Neural progenitor cell (in vitro differentiated cells): ENCODE data around the gene COG5. TPM values are rescaled to one million over a fixed set of nuclear protein-coding genes. Genes with fewer than 3 reads are reported as not detected.
"Not testable (repeated sequence)": the region's sequence is repeated elsewhere in the genome, so short reads cannot be mapped to it uniquely, and the experiment has no call there.

Experiments used
- DNase-seq: peaks from one replicate; pipeline ENCODE4 v3.0.0-alpha.2; 2016; ENCODE audit warnings: low spot score
- H2AFZ ChIP-seq: fragments of 200-600 bp; sonication (generic); replicated peaks from 2 replicates; pipeline ENCODE4 v1.6.1; 2016; ENCODE audit warnings: antibody characterized with exemption
- H3F3A ChIP-seq: fragments of 200-600 bp; sonication (generic); 2 replicates; pipeline ENCODE4 v1.6.1; 2016; ENCODE audit warnings: antibody characterized with exemption, low read depth
- H3K27ac ChIP-seq: fragments of 200-600 bp; sonication (generic); 2 replicates; pipeline ENCODE4 v1.5.1; 2016; ENCODE audit warnings: mild to moderate bottlenecking
- H3K27me3 ChIP-seq: fragments of 200-600 bp; sonication (generic); 2 replicates; pipeline ENCODE4 v1.6.1; 2016; ENCODE audit warnings: mild to moderate bottlenecking, moderate library complexity
- H3K36me3 ChIP-seq: fragments of 200-600 bp; sonication (generic); 2 replicates; pipeline ENCODE4 v1.5.1; 2016
- H3K4me1 ChIP-seq: fragments of 200-600 bp; sonication (generic); 2 replicates; pipeline ENCODE4 v1.6.1; 2016; ENCODE audit warnings: mixed run types
- H3K4me2 ChIP-seq: fragments of 200-600 bp; sonication (generic); 2 replicates; pipeline ENCODE4 v1.6.1; 2016
- H3K4me3 ChIP-seq: fragments of 200-600 bp; sonication (generic); 2 replicates; pipeline ENCODE4 v1.5.1; 2016
- H3K79me2 ChIP-seq: fragments of 200-600 bp; sonication (generic); 2 replicates; pipeline ENCODE4 v1.6.1; 2016; ENCODE audit warnings: low read depth
- H3K9ac ChIP-seq: fragments of 200-600 bp; sonication (generic); 2 replicates; pipeline ENCODE4 v1.6.1; 2016
- H3K9me3 ChIP-seq: fragments of 200-600 bp; sonication (generic); 2 replicates; pipeline ENCODE4 v1.5.1; 2016; ENCODE audit warnings: low read depth
- H4K20me1 ChIP-seq: fragments of 200-600 bp; sonication (generic); 2 replicates; pipeline ENCODE4 v1.6.1; 2016; ENCODE audit warnings: low read depth
- H3K27ac Mint-ChIP-seq: 3 replicates; pipeline ENCODE4 v1.8.0; 2021; ENCODE audit warnings: mixed read lengths
- H3K27me3 Mint-ChIP-seq: 2 replicates; pipeline ENCODE4 v1.8.0; 2022; ENCODE audit warnings: low read depth, mild to moderate bottlenecking, inconsistent platforms, moderate library complexity, mixed read lengths; ENCODE audit not compliant: insufficient read depth
- H3K36me3 Mint-ChIP-seq: 3 replicates; pipeline ENCODE4 v1.8.0; 2021; ENCODE audit warnings: mixed read lengths
- H3K4me1 Mint-ChIP-seq: 3 replicates; pipeline ENCODE4 v1.8.0; 2021; ENCODE audit warnings: mixed read lengths
- H3K4me3 Mint-ChIP-seq: 3 replicates; pipeline ENCODE4 v1.8.0; 2021; ENCODE audit warnings: mild to moderate bottlenecking, moderate library complexity, mixed read lengths
- H3K9me3 Mint-ChIP-seq: 3 replicates; pipeline ENCODE4 v1.8.0; 2020; ENCODE audit warnings: mixed read lengths
- EZH2 ChIP-seq: fragments of 200-600 bp; sonication (generic); IDR thresholded peaks from 2 replicates; pipeline ENCODE4 v1.6.1; 2017; ENCODE audit warnings: antibody characterized with exemption, mild to moderate bottlenecking, moderate library complexity
- EZH2phosphoT487 ChIP-seq: fragments of 200-600 bp; sonication (generic); IDR thresholded peaks from 2 replicates; pipeline ENCODE4 v1.6.1; 2017; ENCODE audit warnings: antibody characterized with exemption
- total RNA-seq: library from RNA; depleted of rRNA; stranded (reverse); fragments of >200 nt; gene quantifications from 2 replicates; pipeline ENCODE4 v1.2.3, GENCODE V29; 2015; ENCODE audit warnings: low replicate concordance
- TF ChIP-seq, protein P1 (sequence below): fragments of 200-600 bp; sonication (generic); IDR thresholded peaks from 2 replicates; pipeline ENCODE4 v1.5.1; 2017; ENCODE audit warnings: antibody characterized with exemption, mild to moderate bottlenecking

COG5 gene
- total RNA-seq, 1 donor from 2014 or later: 90.5 TPM

- peaks cover 33% of the 10 kb centered on the region for H3K36me3 Mint-ChIP-seq
- H3K27ac Mint-ChIP-seq: no peak overlapping the region
Observed at GRCh38 chr7:107543338-107543993, 20.3 kb downstream of the COG5 start.

GRCh38 chr7:107538001-107538400, 25.7 kb downstream of the COG5 start:
- H3K79me2 ChIP-seq: peaks cover 21% of the 10 kb centered on the region

More at GRCh38 chr7:107543338-107543993, 20.3 kb downstream of the COG5 start:
- H3K4me3 ChIP-seq: no peak overlapping the region
- H3K4me2 ChIP-seq: no peak overlapping the region
- no peaks in the 10 kb centered on the region for H3F3A ChIP-seq
- peaks cover 12% of the 10 kb centered on the region for H3K79me2 ChIP-seq
- no peaks in the 10 kb centered on the region for H3K4me1 ChIP-seq
- TF ChIP-seq EZH2phosphoT487: no peak
- TF ChIP-seq, protein P1, sequence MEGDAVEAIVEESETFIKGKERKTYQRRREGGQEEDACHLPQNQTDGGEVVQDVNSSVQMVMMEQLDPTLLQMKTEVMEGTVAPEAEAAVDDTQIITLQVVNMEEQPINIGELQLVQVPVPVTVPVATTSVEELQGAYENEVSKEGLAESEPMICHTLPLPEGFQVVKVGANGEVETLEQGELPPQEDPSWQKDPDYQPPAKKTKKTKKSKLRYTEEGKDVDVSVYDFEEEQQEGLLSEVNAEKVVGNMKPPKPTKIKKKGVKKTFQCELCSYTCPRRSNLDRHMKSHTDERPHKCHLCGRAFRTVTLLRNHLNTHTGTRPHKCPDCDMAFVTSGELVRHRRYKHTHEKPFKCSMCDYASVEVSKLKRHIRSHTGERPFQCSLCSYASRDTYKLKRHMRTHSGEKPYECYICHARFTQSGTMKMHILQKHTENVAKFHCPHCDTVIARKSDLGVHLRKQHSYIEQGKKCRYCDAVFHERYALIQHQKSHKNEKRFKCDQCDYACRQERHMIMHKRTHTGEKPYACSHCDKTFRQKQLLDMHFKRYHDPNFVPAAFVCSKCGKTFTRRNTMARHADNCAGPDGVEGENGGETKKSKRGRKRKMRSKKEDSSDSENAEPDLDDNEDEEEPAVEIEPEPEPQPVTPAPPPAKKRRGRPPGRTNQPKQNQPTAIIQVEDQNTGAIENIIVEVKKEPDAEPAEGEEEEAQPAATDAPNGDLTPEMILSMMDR: no peak
- no peak for TF ChIP-seq EZH2
- H4K20me1 ChIP-seq: no peaks in the 10 kb centered on the region
- no peak overlapping the region for H2AFZ ChIP-seq
- H3K36me3 ChIP-seq: peaks cover 25% of the 10 kb centered on the region
- H3K9me3 Mint-ChIP-seq: peaks cover 13% of the 10 kb centered on the region
- H3K4me1 Mint-ChIP-seq: no peaks in the 10 kb centered on the region
- H3K9me3 ChIP-seq: no peaks in the 10 kb centered on the region
- no peak overlapping the region for H3K4me3 Mint-ChIP-seq
- no peaks in the 10 kb centered on the region for H3K27me3 ChIP-seq
- no peaks in the 10 kb centered on the region for H3K27me3 Mint-ChIP-seq
- no peak overlapping the region for H3K9ac ChIP-seq
- no peak for DNase-seq
- H3K27ac ChIP-seq: no peak overlapping the region

DNA sequence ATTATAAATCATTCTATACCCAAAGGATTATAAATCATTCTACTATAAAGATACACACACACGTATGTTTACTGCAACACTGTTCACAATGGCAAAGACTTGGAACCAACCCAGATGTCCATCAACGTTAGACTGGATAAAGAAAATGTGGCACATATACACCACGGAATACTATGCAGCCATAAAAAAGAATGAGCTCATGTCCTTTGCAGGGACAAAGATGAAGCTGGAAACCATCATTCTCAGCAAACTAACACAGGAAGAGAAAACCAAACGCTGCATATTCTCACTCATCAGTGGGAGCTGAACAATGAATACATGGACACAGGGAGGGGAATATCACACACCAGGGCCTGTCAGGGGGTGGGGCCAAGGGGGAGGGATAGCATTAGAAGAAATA, 26.5 kb downstream of the COG5 start:
- H3K79me2 ChIP-seq: peaks cover 21% of the 10 kb centered on the region
- H3K27ac ChIP-seq, H3F3A ChIP-seq, H2AFZ ChIP-seq, H3K27me3 ChIP-seq, H3K27me3 Mint-ChIP-seq, H3K4me1 Mint-ChIP-seq, DNase-seq, H4K20me1 ChIP-seq, H3K4me1 ChIP-seq, H3K4me2 ChIP-seq, H3K4me3 Mint-ChIP-seq, H3K36me3 ChIP-seq, H3K9me3 ChIP-seq, H3K27ac Mint-ChIP-seq, H3K9ac ChIP-seq, H3K4me3 ChIP-seq: not testable (repeated sequence)
- H3K36me3 Mint-ChIP-seq: peaks cover 32% of the 10 kb centered on the region
- peaks cover 21% of the 10 kb centered on the region for H3K9me3 Mint-ChIP-seq

More at GRCh38 chr7:107538001-107538400, 25.7 kb downstream of the COG5 start:
- no peak overlapping the region for H3K4me3 Mint-ChIP-seq
- no peak overlapping the region for H3K27ac ChIP-seq
- H3K9ac ChIP-seq: no peak overlapping the region
- H3F3A ChIP-seq: no peaks in the 10 kb centered on the region
- H3K9me3 ChIP-seq: no peaks in the 10 kb centered on the region
- no peak overlapping the region for H3K4me3 ChIP-seq
- H3K36me3 Mint-ChIP-seq: peaks cover 33% of the 10 kb centered on the region
- H2AFZ ChIP-seq: no peak overlapping the region
- no peaks in the 10 kb centered on the region for H3K27me3 ChIP-seq
- no peaks in the 10 kb centered on the region for H3K4me1 ChIP-seq
- H3K9me3 Mint-ChIP-seq: peaks cover 21% of the 10 kb centered on the region
- no peak overlapping the region for H3K4me2 ChIP-seq
- H3K27ac Mint-ChIP-seq: no peak overlapping the region
- no peak for DNase-seq
- TF ChIP-seq, protein P1: no peak
- TF ChIP-seq EZH2: no peak
- no peak for TF ChIP-seq EZH2phosphoT487
- no peaks in the 10 kb centered on the region for H3K27me3 Mint-ChIP-seq
- H3K36me3 ChIP-seq: no peaks in the 10 kb centered on the region
- no peaks in the 10 kb centered on the region for H3K4me1 Mint-ChIP-seq
- H4K20me1 ChIP-seq: no peaks in the 10 kb centered on the region

DNA sequence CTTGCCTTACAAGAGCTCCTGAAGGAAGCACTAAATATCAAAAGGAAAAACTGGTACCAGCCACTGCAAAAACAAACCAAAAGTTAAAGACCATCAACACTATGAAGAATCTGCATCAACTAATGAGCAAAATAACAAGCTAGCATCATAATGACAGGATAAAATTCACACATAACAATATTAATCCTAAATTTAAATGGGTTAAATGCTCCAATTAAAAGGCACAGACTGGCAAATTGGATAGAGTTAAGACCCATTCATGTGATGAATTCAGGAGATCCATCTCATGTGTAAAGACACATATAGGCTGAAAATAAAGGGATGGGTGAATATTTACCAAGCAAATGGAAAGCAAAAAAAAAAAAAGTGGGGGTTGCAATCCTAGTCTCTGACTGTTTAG, 29.6 kb downstream of the COG5 start:
- Mint-ChIP-seq H3K36me3 (peaks cover 32% of the 10 kb centered on the region), H3K9me3 (peaks cover 21% of the 10 kb centered on the region), H3K27me3 (no peaks in the 10 kb centered on the region), H3K4me3 (no peak overlapping the region), H3K4me1 (no peaks in the 10 kb centered on the region), H3K27ac (no peak overlapping the region)
- Histone ChIP-seq H3K4me2 (no peak overlapping the region), H3K27ac (no peak overlapping the region), H3K9ac (no peak overlapping the region), H3F3A (no peaks in the 10 kb centered on the region), H3K9me3 (no peaks in the 10 kb centered on the region), H3K27me3 (no peaks in the 10 kb centered on the region), H4K20me1 (peaks cover 7% of the 10 kb centered on the region), H3K4me3 (no peak overlapping the region), H3K36me3 (no peaks in the 10 kb centered on the region), H3K4me1 (no peaks in the 10 kb centered on the region), H2AFZ (no peak overlapping the region), H3K79me2 (peaks cover 25% of the 10 kb centered on the region)
- DNase-seq: no peak
- TF ChIP-seq EZH2 (no peak), EZH2phosphoT487 (no peak)
- TF ChIP-seq, protein P1: no peak
